Measurements from ENCODE around the gene LRRC51.

LRRC51 gene

DNA sequence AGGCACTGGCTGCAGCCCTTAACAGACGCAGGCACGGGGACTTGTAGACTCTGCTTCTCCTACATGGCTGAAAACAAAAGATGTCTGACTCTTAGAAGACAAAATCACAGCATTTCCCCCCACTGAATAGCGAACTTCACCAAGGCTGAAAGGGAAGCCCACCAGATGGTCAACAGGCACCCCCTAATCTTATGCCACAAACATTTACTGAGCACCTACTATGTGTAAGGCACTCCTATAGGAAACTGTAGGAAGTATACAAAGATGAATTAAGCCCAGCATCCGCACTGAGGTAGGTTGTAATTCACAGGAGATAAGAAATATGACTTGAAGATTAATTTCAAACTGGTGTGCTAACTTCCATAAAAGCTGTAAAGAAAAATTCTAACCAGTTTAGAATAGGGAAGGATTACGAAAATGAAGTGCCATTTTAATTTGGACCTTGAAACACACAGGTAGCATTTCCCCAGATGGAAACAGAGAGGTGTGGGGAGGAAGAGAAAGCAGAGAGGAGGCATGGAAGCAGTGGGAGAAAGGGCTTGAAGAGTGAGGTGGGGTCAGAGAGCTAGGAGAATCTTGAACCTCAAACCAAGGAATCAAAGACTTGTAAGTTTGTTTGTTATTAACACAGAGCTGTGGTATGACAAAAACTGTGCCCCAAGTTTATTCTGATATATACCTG, 38.4 kb upstream of the LRRC51 start:
- no peak for TF ChIP-seq FOXP2 (optimal IDR thresholded peaks at IDR 0.05; ENCODE audit: borderline replicate concordance, extremely low read depth, extremely low read length, insufficient read depth)
- TF ChIP-seq POLR2AphosphoS5 (IDR thresholded peaks at IDR 0.05; ENCODE audit: low read depth, low read length): no peak
- TF ChIP-seq SIN3A (IDR thresholded peaks at IDR 0.05; ENCODE audit: borderline replicate concordance, insufficient read depth, low read length): no peak
- peak; percentile 35; the same call in 1 of the 2 replicates for TF ChIP-seq TAF1 (IDR thresholded peaks at IDR 0.05; ENCODE audit: borderline replicate concordance, insufficient read depth, low read length)

DNA sequence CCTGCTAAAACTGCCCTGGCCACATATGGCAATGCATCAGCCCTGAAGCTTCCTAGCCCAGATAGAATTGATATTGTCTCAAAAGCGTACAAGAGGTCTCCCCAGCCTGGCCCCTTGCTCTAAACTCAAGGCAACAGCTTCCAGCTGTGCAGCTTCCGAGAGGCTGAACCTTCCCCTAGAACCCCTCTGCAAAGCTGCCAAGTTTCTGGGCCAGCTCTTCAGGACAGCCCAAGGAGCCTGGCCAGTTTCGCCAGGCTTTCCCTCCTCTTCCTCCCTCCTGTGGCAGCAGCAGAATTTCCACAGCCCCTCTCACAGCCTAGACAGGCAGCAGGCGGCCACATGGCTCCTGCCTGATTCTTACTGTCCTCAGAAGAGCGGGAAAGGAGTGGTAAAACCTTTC, 34.8 kb upstream of the LRRC51 start:
- TF ChIP-seq TAF1 (IDR thresholded peaks at IDR 0.05; ENCODE audit: borderline replicate concordance, insufficient read depth, low read length) (no peak), POLR2AphosphoS5 (IDR thresholded peaks at IDR 0.05; ENCODE audit: low read depth, low read length) (no peak), SIN3A (IDR thresholded peaks at IDR 0.05; ENCODE audit: borderline replicate concordance, insufficient read depth, low read length) (no peak), FOXP2 (optimal IDR thresholded peaks at IDR 0.05; ENCODE audit: borderline replicate concordance, extremely low read depth, extremely low read length, insufficient read depth) (no peak)
- TF ChIP-seq, protein P1, sequence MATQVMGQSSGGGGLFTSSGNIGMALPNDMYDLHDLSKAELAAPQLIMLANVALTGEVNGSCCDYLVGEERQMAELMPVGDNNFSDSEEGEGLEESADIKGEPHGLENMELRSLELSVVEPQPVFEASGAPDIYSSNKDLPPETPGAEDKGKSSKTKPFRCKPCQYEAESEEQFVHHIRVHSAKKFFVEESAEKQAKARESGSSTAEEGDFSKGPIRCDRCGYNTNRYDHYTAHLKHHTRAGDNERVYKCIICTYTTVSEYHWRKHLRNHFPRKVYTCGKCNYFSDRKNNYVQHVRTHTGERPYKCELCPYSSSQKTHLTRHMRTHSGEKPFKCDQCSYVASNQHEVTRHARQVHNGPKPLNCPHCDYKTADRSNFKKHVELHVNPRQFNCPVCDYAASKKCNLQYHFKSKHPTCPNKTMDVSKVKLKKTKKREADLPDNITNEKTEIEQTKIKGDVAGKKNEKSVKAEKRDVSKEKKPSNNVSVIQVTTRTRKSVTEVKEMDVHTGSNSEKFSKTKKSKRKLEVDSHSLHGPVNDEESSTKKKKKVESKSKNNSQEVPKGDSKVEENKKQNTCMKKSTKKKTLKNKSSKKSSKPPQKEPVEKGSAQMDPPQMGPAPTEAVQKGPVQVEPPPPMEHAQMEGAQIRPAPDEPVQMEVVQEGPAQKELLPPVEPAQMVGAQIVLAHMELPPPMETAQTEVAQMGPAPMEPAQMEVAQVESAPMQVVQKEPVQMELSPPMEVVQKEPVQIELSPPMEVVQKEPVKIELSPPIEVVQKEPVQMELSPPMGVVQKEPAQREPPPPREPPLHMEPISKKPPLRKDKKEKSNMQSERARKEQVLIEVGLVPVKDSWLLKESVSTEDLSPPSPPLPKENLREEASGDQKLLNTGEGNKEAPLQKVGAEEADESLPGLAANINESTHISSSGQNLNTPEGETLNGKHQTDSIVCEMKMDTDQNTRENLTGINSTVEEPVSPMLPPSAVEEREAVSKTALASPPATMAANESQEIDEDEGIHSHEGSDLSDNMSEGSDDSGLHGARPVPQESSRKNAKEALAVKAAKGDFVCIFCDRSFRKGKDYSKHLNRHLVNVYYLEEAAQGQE (IDR thresholded peaks at IDR 0.05; ENCODE audit: insufficient read depth in 1 of 2, low read depth in 2 of 2, low read length in 2 of 2): no peak

DNA sequence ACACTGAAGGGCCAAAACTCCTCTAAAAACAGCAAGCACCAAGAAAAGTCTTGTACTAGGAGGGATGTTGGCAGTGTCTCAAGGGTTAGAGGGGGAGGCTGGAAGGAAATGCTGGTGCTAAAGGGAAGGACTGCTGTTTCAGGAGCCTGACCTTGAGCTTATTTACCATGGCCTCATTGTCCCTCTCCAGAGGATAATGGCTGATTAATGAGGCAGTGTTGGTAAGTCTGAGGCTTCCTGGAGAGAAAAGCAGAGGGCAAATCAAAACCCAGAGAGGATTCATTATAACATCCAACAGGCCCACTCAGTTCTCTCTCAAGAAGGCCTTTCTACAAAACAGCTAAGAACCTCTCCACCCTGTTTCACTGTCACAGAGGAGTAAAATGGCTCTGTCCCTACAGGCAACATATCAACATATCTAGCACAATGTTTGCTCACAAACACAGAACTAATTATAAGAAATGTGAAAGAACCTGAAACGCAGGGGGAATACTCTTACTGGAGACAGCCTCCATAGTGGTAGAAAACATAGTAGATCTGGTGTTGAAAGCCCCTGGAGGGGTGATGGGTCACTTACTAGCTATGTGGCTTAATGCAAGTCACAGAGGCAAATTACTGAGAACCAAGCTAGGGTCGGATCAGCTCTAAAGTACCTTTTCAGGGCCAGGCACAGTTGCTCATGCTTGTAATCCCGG, 31.7 kb upstream of the LRRC51 start:
- TF ChIP-seq SIN3A (IDR thresholded peaks at IDR 0.05; ENCODE audit: borderline replicate concordance, insufficient read depth, low read length) (no peak), POLR2AphosphoS5 (IDR thresholded peaks at IDR 0.05; ENCODE audit: low read depth, low read length) (no peak), TAF1 (IDR thresholded peaks at IDR 0.05; ENCODE audit: borderline replicate concordance, insufficient read depth, low read length) (no peak), FOXP2 (optimal IDR thresholded peaks at IDR 0.05; ENCODE audit: borderline replicate concordance, extremely low read depth, extremely low read length, insufficient read depth) (no peak)
- TF ChIP-seq, protein P1 (IDR thresholded peaks at IDR 0.05; ENCODE audit: insufficient read depth in 1 of 2, low read depth in 2 of 2, low read length in 2 of 2): no peak

DNA sequence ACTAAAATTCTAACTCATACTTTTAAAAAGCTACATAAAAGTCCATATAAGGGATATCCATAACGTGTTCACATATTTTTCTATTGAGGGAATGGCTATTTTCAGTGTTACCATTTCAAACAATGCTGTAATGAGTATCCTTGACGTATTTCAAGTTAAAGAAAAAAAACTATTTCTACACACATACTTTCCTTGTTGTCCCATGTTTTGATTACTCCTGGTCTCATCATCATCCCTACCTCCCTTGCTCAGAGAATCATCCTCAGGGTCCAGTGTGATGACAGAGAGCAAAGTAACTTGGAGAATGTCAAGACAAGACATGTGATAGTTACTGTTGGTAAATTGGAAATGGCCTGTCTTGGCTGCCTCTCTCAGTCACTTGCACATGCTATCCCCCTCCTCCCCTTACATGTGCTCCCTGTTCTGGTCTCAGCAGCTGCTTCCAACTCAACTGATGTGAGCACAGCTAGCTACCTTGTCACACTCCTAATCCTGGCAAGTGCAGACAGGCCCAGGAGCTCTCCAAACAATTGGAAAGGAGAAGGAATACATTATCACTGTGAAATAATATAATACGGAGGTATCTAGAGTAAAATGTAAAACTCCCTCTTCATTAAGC, 22.1 kb upstream of the LRRC51 start:
- TF ChIP-seq POLR2AphosphoS5 (IDR thresholded peaks at IDR 0.05; ENCODE audit: low read depth, low read length) (no peak), SIN3A (IDR thresholded peaks at IDR 0.05; ENCODE audit: borderline replicate concordance, insufficient read depth, low read length) (no peak), TAF1 (IDR thresholded peaks at IDR 0.05; ENCODE audit: borderline replicate concordance, insufficient read depth, low read length) (no peak), FOXP2 (optimal IDR thresholded peaks at IDR 0.05; ENCODE audit: borderline replicate concordance, extremely low read depth, extremely low read length, insufficient read depth) (no peak)
- TF ChIP-seq, protein P1 (IDR thresholded peaks at IDR 0.05; ENCODE audit: insufficient read depth in 1 of 2, low read depth in 2 of 2, low read length in 2 of 2): no peak

DNA sequence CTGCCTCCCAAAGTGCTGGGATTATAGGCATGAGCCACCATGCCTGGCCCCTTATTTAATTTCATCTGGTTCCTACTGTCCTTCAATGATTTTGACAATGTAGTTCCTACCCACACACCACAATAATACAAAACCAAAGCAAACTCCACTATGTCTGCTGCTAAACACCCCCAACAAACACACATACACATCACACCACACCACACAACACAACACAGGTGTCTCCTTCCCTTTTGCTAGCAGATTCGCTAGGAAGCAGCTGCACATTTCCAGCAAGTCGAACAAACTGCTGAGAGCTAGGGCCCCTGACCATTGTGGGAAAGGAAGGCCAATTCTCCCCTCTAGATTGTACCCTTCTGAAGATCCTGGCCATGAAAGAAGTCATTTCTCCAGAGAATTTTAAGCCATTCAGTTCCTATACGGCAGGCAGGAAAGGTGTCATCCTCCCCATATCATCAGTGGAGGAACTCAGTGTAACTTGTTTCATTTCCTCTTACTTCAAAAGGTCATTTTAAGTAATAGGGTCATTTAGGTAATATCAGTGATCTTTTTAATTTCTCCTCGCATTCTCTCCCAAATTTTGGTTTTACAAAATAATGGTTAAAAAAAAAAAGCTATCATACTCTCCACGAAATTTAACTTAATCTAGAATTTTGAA, 18.8 kb upstream of the LRRC51 start:
- TF ChIP-seq TAF1 (IDR thresholded peaks at IDR 0.05; ENCODE audit: borderline replicate concordance, insufficient read depth, low read length) (no peak), SIN3A (IDR thresholded peaks at IDR 0.05; ENCODE audit: borderline replicate concordance, insufficient read depth, low read length) (no peak), POLR2AphosphoS5 (IDR thresholded peaks at IDR 0.05; ENCODE audit: low read depth, low read length) (no peak)
